ENCODE data around the gene FRAT1.

FRAT1 gene

DNA sequence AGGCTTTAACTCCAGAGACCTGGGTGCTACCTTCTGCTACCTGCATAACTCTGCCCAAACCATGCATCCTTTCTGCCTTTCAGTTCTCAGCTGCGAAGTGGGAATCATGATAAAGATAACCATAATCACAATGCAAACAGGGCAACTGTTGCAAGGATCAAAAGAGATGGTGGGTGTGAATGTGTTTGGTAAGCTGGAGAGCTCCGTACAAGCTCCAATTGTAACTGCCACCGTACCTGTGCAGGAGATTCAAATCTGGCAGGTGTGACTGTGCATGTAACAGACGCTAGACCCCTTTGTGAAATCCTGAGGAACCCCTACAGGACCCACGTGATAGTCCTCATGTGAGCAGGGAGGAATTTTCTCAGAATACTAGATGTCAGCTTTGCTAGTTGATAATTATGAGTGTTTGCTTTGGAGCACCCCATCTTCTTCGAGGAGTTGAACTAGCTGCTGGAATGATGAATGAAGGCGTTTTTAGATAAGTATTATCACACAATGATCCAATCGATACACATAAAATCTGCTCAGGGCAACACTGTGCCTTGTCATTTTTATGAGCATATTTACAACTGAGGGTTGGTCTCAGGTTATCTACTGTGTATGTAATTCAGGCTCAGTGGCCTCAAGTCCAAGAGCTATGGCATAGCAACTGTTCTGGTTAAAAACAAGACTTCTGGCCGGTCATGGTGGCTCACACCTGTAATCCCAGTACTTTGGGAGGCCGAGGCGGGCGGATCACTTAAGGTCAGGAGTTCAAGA lies 30.9 kb downstream of the FRAT1 start:
- Histone ChIP-seq H3K9me3 (ENCODE audit: control insufficient read depth in 2 of 2, low read length in 2 of 2) (no peaks in the 10 kb centered on the region), H3K4me3 (ENCODE audit: low read length in 2 of 2) (peak overlapping the region in 1 of 2 donors; percentile 0), H3K9ac (ENCODE audit: low read depth in 1 of 2, low read length in 2 of 2) (peak overlapping the region in 1 of 2 donors; percentile 10), H3K36me3 (ENCODE audit: control insufficient read depth in 2 of 2, insufficient read depth in 2 of 2, low read length in 2 of 2) (peaks cover 0 to 2% of the 10 kb centered on the region in 2 donors), H3K27me3 (ENCODE audit: control insufficient read depth in 2 of 2, insufficient read depth in 2 of 2, low read length in 2 of 2) (no peaks in the 10 kb centered on the region), H3K27ac (ENCODE audit: low read depth in 2 of 2, low read length in 2 of 2) (peak overlapping the region in 1 of 2 donors; percentile 29), H3K4me1 (ENCODE audit: control insufficient read depth in 2 of 2, insufficient read depth in 2 of 2, low read length in 2 of 2) (peaks cover 9 to 12% of the 10 kb centered on the region in 2 donors)

DNA sequence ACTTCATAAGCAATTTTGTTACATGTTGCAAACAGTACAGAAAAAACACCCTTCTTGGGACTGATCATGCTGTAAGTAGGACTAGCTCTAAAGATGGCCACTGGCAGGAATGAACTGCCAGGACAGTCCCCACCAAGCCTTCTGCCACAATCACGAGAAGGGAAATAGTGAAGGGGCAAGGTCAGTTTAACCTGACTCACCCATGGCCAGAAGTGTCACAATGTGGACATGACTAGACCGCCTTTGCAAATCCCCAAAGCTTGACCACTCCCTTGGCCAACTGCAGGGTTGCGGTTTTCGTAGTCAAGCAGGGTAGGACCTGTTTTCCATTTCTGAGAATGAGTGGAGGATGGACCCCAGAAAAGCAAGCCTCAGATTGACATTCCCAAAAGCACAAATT lies 34.9 kb downstream of the FRAT1 start:
- no peaks in the 10 kb centered on the region for H3K27me3 ChIP-seq (ENCODE audit: control insufficient read depth in 2 of 2, insufficient read depth in 2 of 2, low read length in 2 of 2)
- H3K4me1 ChIP-seq (ENCODE audit: control insufficient read depth in 2 of 2, insufficient read depth in 2 of 2, low read length in 2 of 2), result peaks cover 11 to 12% of the 10 kb centered on the region in 2 donors
- H3K4me3 ChIP-seq (ENCODE audit: low read length in 2 of 2), result no peak overlapping the region
- peaks cover 4 to 12% of the 10 kb centered on the region in 2 donors for H3K36me3 ChIP-seq (ENCODE audit: control insufficient read depth in 2 of 2, insufficient read depth in 2 of 2, low read length in 2 of 2)
- no peak overlapping the region for H3K9ac ChIP-seq (ENCODE audit: low read depth in 1 of 2, low read length in 2 of 2)
- H3K9me3 ChIP-seq (ENCODE audit: control insufficient read depth in 2 of 2, low read length in 2 of 2), result no peaks in the 10 kb centered on the region
- H3K27ac ChIP-seq (ENCODE audit: low read depth in 2 of 2, low read length in 2 of 2), result no peak overlapping the region

DNA sequence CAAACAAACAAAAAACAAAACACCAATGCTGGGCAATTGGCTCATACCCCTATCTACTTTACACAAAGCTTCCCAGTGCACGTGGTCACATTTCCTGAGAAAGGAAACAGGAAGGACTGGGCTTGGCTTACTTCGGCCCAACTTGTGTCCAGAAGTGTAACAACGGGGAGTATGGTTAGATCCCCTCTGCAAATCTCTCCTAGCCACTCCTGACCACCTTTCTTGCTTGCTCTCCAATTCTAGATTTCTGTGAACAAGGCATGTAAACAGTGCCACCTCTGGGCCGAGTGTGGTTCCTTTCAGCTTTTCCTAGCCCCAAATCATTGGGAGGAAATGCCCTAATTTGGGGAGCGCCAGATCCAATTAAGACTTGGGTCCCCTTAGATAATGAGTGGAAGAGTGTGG lies 36.5 kb downstream of the FRAT1 start:
- H3K4me3 ChIP-seq (ENCODE audit: low read length in 2 of 2), result no peak overlapping the region
- H3K9me3 ChIP-seq (ENCODE audit: control insufficient read depth in 2 of 2, low read length in 2 of 2), result no peaks in the 10 kb centered on the region
- H3K4me1 ChIP-seq (ENCODE audit: control insufficient read depth in 2 of 2, insufficient read depth in 2 of 2, low read length in 2 of 2), result peaks cover under 1 to 4% of the 10 kb centered on the region in 2 donors
- H3K36me3 ChIP-seq (ENCODE audit: control insufficient read depth in 2 of 2, insufficient read depth in 2 of 2, low read length in 2 of 2), result peaks cover 8 to 20% of the 10 kb centered on the region in 2 donors
- no peak overlapping the region for H3K9ac ChIP-seq (ENCODE audit: low read depth in 1 of 2, low read length in 2 of 2)
- no peak overlapping the region for H3K27ac ChIP-seq (ENCODE audit: low read depth in 2 of 2, low read length in 2 of 2)
- H3K27me3 ChIP-seq (ENCODE audit: control insufficient read depth in 2 of 2, insufficient read depth in 2 of 2, low read length in 2 of 2), result no peaks in the 10 kb centered on the region

DNA sequence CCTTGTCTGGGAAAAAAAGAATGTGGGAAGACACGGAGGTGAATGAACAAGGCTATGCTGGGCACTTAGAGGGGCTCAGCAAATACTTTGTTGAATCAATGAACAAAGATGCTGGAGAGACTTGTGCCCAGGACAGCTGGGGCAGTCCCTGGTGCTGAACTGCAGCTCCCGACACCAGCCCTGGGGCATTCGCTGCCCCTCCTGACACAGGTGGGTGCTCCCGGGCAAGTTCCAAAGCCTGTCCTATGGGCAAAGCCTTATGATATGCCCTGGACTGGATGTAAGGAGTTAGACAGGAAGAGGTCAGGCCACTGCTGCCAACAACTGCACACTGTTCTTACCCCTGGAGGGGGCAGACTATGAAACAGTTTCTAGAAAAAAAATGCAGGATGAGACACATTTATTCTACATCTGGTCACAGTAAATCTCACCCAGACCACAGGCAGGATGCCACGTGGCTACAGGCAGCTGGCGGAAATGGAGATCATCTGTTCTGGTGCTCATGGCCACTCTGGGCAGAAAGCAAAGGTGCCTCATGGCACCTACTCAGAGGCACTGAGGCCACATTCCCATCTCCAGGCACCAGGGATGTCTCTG lies 37.3 kb downstream of the FRAT1 start:
- Histone ChIP-seq H3K36me3 (ENCODE audit: control insufficient read depth in 2 of 2, insufficient read depth in 2 of 2, low read length in 2 of 2) (peaks cover 8 to 24% of the 10 kb centered on the region in 2 donors), H3K27ac (ENCODE audit: low read depth in 2 of 2, low read length in 2 of 2) (no peak overlapping the region), H3K4me1 (ENCODE audit: control insufficient read depth in 2 of 2, insufficient read depth in 2 of 2, low read length in 2 of 2) (peaks cover 0 to 2% of the 10 kb centered on the region in 2 donors), H3K9me3 (ENCODE audit: control insufficient read depth in 2 of 2, low read length in 2 of 2) (no peaks in the 10 kb centered on the region), H3K9ac (ENCODE audit: low read depth in 1 of 2, low read length in 2 of 2) (no peak overlapping the region), H3K4me3 (ENCODE audit: low read length in 2 of 2) (no peak overlapping the region), H3K27me3 (ENCODE audit: control insufficient read depth in 2 of 2, insufficient read depth in 2 of 2, low read length in 2 of 2) (no peaks in the 10 kb centered on the region)

DNA sequence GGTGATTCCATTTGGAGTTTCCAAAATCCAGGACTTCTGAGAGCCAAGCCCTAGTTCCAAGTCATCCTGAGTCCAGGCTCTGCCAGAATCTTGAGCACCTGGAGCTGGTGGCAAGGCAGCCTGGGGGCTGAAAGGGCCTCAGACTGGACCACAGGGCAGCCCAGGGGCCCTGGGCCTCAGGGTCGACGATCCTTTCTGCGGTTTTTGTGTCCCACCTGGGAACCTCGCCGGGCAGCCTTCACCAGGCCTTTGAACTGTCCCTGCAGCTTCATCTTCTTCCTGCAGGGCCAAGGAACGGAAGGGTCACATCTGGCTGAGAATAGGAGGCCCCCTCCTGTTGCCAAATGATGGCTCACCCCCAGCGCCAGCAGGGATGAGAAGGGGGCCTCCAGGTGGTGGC lies 37.8 kb downstream of the FRAT1 start:
- H3K36me3 ChIP-seq (ENCODE audit: control insufficient read depth in 2 of 2, insufficient read depth in 2 of 2, low read length in 2 of 2), result peaks cover 8 to 24% of the 10 kb centered on the region in 2 donors
- H3K27ac ChIP-seq (ENCODE audit: low read depth in 2 of 2, low read length in 2 of 2), result no peak overlapping the region

DNA sequence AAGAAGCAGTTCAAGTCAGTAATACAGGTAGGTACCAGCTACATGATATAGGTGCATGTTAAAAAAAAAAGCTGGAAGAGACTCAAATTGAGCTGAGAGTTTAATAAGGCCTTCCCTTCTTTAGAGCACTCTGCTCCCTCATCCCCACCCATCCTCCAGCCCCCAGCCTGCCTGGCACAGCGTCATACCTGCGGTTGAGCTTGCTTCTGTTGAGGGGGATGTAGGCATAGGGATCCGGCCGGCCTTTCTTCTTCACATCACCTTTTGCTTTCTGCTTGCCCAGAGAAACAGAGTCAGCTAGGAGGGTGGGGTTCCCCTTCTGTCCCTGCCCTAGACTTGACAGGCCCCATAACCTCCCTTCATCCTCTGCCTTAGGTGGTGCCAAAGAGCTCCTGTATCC lies 39.3 kb downstream of the FRAT1 start:
- Histone ChIP-seq H3K9me3 (ENCODE audit: control insufficient read depth in 2 of 2, low read length in 2 of 2) (no peaks in the 10 kb centered on the region), H3K27me3 (ENCODE audit: control insufficient read depth in 2 of 2, insufficient read depth in 2 of 2, low read length in 2 of 2) (no peaks in the 10 kb centered on the region), H3K36me3 (ENCODE audit: control insufficient read depth in 2 of 2, insufficient read depth in 2 of 2, low read length in 2 of 2) (peaks cover 8 to 29% of the 10 kb centered on the region in 2 donors)

More for the DNA sequence above, 37.8 kb downstream of the FRAT1 start:
- no peak overlapping the region for H3K4me3 ChIP-seq (ENCODE audit: low read length in 2 of 2)
- H3K9ac ChIP-seq (ENCODE audit: low read depth in 1 of 2, low read length in 2 of 2), result no peak overlapping the region
- H3K4me1 ChIP-seq (ENCODE audit: control insufficient read depth in 2 of 2, insufficient read depth in 2 of 2, low read length in 2 of 2), result peaks cover 0 to 2% of the 10 kb centered on the region in 2 donors
- H3K9me3 ChIP-seq (ENCODE audit: control insufficient read depth in 2 of 2, low read length in 2 of 2), result no peaks in the 10 kb centered on the region
- H3K27me3 ChIP-seq (ENCODE audit: control insufficient read depth in 2 of 2, insufficient read depth in 2 of 2, low read length in 2 of 2), result no peaks in the 10 kb centered on the region

GRCh38 chr10:97358781-97359180 lies 39.7 kb downstream of the FRAT1 start:
- Histone ChIP-seq H3K4me3 (ENCODE audit: low read length in 2 of 2) (no peak overlapping the region), H3K27me3 (ENCODE audit: control insufficient read depth in 2 of 2, insufficient read depth in 2 of 2, low read length in 2 of 2) (no peaks in the 10 kb centered on the region), H3K9me3 (ENCODE audit: control insufficient read depth in 2 of 2, low read length in 2 of 2) (no peaks in the 10 kb centered on the region), H3K36me3 (ENCODE audit: control insufficient read depth in 2 of 2, insufficient read depth in 2 of 2, low read length in 2 of 2) (peaks cover 8 to 33% of the 10 kb centered on the region in 2 donors), H3K27ac (ENCODE audit: low read depth in 2 of 2, low read length in 2 of 2) (no peak overlapping the region), H3K4me1 (ENCODE audit: control insufficient read depth in 2 of 2, insufficient read depth in 2 of 2, low read length in 2 of 2) (peaks cover 0 to 2% of the 10 kb centered on the region in 2 donors), H3K9ac (ENCODE audit: low read depth in 1 of 2, low read length in 2 of 2) (no peak overlapping the region)

More for the DNA sequence above, 39.3 kb downstream of the FRAT1 start:
- Histone ChIP-seq H3K27ac (ENCODE audit: low read depth in 2 of 2, low read length in 2 of 2) (no peak overlapping the region), H3K9ac (ENCODE audit: low read depth in 1 of 2, low read length in 2 of 2) (no peak overlapping the region), H3K4me3 (ENCODE audit: low read length in 2 of 2) (no peak overlapping the region), H3K4me1 (ENCODE audit: control insufficient read depth in 2 of 2, insufficient read depth in 2 of 2, low read length in 2 of 2) (peaks cover 0 to 2% of the 10 kb centered on the region in 2 donors)

GRCh38 chr10:97360705-97361536 lies 41.9 kb downstream of the FRAT1 start:
- H3K4me3 ChIP-seq (ENCODE audit: low read length in 2 of 2), result no peak overlapping the region
- no peak overlapping the region for H3K27ac ChIP-seq (ENCODE audit: low read depth in 2 of 2, low read length in 2 of 2)
- no peaks in the 10 kb centered on the region for H3K9me3 ChIP-seq (ENCODE audit: control insufficient read depth in 2 of 2, low read length in 2 of 2)
- peaks cover 8 to 35% of the 10 kb centered on the region in 2 donors for H3K36me3 ChIP-seq (ENCODE audit: control insufficient read depth in 2 of 2, insufficient read depth in 2 of 2, low read length in 2 of 2)
- no peaks in the 10 kb centered on the region for H3K27me3 ChIP-seq (ENCODE audit: control insufficient read depth in 2 of 2, insufficient read depth in 2 of 2, low read length in 2 of 2)
- no peak overlapping the region for H3K9ac ChIP-seq (ENCODE audit: low read depth in 1 of 2, low read length in 2 of 2)
- H3K4me1 ChIP-seq (ENCODE audit: control insufficient read depth in 2 of 2, insufficient read depth in 2 of 2, low read length in 2 of 2), result no peaks in the 10 kb centered on the region

- H3K9ac ChIP-seq (ENCODE audit: low read depth in 1 of 2, low read length in 2 of 2), result no peak overlapping the region
- H3K36me3 ChIP-seq (ENCODE audit: control insufficient read depth in 2 of 2, insufficient read depth in 2 of 2, low read length in 2 of 2), result peaks cover 4 to 36% of the 10 kb centered on the region in 2 donors
- no peaks in the 10 kb centered on the region for H3K27me3 ChIP-seq (ENCODE audit: control insufficient read depth in 2 of 2, insufficient read depth in 2 of 2, low read length in 2 of 2)
- H3K4me1 ChIP-seq (ENCODE audit: control insufficient read depth in 2 of 2, insufficient read depth in 2 of 2, low read length in 2 of 2), result no peaks in the 10 kb centered on the region
- H3K4me3 ChIP-seq (ENCODE audit: low read length in 2 of 2), result no peak overlapping the region
- no peaks in the 10 kb centered on the region for H3K9me3 ChIP-seq (ENCODE audit: control insufficient read depth in 2 of 2, low read length in 2 of 2)
- H3K27ac ChIP-seq (ENCODE audit: low read depth in 2 of 2, low read length in 2 of 2), result no peak overlapping the region
Measured at GRCh38 chr10:97361537-97361901, 42.4 kb downstream of the FRAT1 start.

Measured in mucosa of rectum (tissue), 2 donors.